NCI-H187 treated with DMSO at 0.1 percent for 48 hours (cell line): ENCODE measurements around the gene LACTB.

Experiments
- DNase-seq: peaks from one replicate; lab custom pipeline; 2025; lab: John Stamatoyannopoulos, UW

Gene LACTB

GRCh38 chr15:63124506-63124905 lies 2.8 kb downstream of the LACTB start:
- no peak for DNase-seq

- DNase-seq, result no peak
These were observed 5.1 kb downstream of the LACTB start for GRCh38 chr15:63126726-63127125.

- DNase-seq, result no peak
These were observed 12.1 kb downstream of the LACTB start for GRCh38 chr15:63133786-63134185.

- DNase-seq, result no peak
These were observed 12.8 kb downstream of the LACTB start for GRCh38 chr15:63134245-63134985.

GRCh38 chr15:63135281-63135680 lies 13.6 kb downstream of the LACTB start:
- no peak for DNase-seq

GRCh38 chr15:63135804-63136203 lies 14.1 kb downstream of the LACTB start:
- no peak for DNase-seq

GRCh38 chr15:63136742-63137141 lies 15.1 kb downstream of the LACTB start:
- no peak for DNase-seq

GRCh38 chr15:63140936-63141335 lies 19.3 kb downstream of the LACTB start:
- DNase-seq, result no peak

- DNase-seq, result no peak
These were observed 23.8 kb downstream of the LACTB start for GRCh38 chr15:63145426-63145825.

GRCh38 chr15:63146684-63147083 lies 25.0 kb downstream of the LACTB start:
- no peak for DNase-seq

GRCh38 chr15:63151665-63152064 lies 30.0 kb downstream of the LACTB start:
- no peak for DNase-seq

- no peak for DNase-seq
These were observed 33.8 kb downstream of the LACTB start for GRCh38 chr15:63155486-63155885.

GRCh38 chr15:63156086-63156710 lies 34.5 kb downstream of the LACTB start:
- no peak for DNase-seq

GRCh38 chr15:63156755-63157117 lies 35.1 kb downstream of the LACTB start:
- DNase-seq, result no peak

- peak; percentile 13 for DNase-seq
These were observed 35.6 kb downstream of the LACTB start, which contains the start of gene RPS27L for GRCh38 chr15:63157118-63157843. RPS27L (minus strand) TSS chr15:63157477; CDS start chr15:63157405, 72 bp downstream.

- DNase-seq, result no peak
These were observed 36.3 kb downstream of the LACTB start for GRCh38 chr15:63157891-63158431.

- DNase-seq, result no peak
These were observed 39.0 kb downstream of the LACTB start for GRCh38 chr15:63160638-63161037.

GRCh38 chr15:63163217-63163616 lies 41.6 kb downstream of the LACTB start:
- DNase-seq, result no peak

GRCh38 chr15:63165166-63165859 lies 43.7 kb downstream of the LACTB start:
- no peak for DNase-seq

- DNase-seq, result no peak
These were observed 44.6 kb downstream of the LACTB start for GRCh38 chr15:63166219-63166618.

- no peak for DNase-seq
These were observed 48.1 kb downstream of the LACTB start for GRCh38 chr15:63169788-63170187.

- no peak for DNase-seq
These were observed 50.7 kb downstream of the LACTB start for GRCh38 chr15:63172376-63172775.
